ENCODE results near the gene CLECL1.
"Not testable (repeated sequence)": the region's sequence is repeated elsewhere in the genome, so short reads cannot be mapped to it uniquely, and the experiment has no call there.

The CLECL1 gene

DNA sequence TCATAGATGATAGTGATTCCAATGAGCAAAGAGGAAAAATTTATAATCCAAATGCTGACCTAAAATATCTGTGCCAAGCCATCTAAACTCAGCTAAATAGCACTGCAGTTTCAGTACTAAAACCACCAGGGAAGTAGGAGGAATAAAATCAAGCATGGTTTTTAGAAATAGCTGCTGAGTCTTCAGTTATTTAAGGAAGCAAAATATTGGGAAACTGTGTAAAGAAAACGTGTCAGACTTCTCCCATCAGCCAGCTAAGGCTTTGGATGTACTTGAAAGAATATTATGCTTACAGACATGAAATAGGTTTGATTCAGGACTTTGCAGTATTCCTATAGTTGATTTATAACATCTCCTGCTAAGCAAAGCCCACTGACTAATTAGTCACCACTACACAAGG lies 38.7 kb downstream of the CLECL1 start:
- DNase-seq (ENCODE audit: low spot score) = no peak

DNA sequence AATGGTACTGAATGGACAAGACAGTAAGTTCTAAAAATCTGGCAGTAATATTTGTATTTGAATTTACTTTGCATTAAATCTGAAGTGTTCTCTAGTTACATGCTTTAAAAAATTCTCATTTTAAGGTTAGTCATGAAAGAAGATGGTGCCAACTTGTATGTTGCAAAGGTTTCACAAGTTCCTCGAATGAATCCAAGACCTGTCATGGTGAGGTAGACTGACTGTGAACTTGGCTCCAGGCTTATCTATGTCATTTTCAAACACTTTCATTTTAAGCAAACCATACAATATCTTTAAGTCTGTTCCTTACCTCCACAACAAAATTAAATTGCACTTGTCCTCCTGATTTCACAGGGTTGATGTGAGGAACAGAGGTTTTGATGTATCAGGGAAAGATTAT lies 40.0 kb downstream of the CLECL1 start:
- DNase-seq (ENCODE audit: low spot score) = no peak

DNA sequence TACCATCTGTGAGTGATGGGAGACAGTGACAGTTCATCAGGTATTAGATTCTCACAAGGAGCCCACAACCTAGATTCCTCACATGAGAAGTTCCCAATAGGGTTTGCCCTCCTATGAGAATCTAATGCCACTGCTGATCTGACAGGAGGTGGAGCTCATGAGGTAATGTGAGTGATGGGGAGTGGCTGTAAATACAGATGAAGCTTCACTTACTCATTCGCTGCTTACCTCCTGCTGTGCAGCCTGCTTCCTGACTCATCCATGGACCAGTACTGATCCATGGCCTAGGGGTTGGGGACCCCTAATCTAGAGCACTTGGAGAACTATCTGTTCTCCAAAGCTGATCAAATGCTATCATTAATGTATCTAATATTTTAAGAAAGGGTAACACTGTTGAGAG lies 45.7 kb downstream of the CLECL1 start:
- no peak for DNase-seq (ENCODE audit: low spot score)

DNA sequence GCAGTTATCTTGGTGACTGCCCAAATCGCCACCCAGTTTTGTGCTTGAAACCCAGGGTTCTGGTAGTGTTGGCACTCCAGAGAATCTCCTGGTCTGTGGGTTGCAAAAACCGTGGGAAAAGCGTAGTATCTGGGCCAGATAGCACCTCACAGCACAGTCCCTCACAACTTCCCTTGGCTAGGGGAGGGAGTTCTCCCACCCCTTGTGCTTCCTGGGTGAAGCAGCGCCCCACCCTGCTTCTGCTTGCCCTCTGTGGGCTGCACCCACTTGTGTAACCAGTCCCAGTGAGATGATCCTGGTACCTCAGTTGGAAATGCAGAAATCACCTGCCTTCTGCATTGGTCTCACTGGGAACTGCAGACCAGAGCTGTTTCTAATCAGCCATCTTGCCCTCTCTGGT lies 47.0 kb downstream of the CLECL1 start:
- no peak for DNase-seq (ENCODE audit: low spot score)

DNA sequence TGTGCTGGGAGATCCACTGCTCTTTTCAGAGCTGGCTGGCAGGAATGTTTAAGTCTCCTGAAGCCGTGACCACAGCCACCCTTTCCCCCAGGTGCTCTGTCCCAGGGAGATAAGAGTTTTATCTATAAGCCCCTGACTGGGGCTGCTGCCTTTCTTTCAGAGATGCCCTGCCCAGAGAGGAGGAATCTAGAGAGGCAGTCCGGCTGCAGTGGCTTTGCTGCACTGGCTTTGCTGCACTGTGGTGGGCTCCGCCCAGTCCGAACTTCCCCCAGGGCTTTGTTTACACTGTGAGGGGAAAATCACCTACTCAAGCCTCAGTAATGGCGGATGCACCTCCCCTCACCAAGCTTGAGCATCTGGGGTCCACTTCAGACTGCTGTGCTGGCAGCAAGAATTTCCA lies 47.5 kb downstream of the CLECL1 start:
- DNase-seq (ENCODE audit: low spot score) = not testable (repeated sequence)

DNA sequence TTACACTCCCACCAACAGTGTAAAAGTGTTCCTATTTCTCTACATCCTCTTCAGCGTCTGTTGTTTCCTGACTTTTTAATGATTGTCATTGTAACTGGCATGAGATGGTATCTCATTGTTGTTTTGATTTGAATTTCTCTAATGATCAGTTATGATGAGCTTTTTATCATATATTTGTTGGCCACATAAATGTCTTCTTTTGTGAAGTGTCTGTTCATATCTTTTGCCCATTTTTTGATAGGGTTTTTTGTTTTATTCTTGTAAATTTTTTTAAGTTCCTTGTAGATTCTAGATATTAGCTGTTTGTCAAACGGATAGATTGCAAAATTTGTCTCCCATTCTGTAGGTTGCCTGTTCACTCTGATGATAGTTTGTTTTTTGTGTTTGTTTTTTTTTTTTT lies 49.9 kb downstream of the CLECL1 start:
- DNase-seq (ENCODE audit: low spot score) = not testable (repeated sequence)

DNA sequence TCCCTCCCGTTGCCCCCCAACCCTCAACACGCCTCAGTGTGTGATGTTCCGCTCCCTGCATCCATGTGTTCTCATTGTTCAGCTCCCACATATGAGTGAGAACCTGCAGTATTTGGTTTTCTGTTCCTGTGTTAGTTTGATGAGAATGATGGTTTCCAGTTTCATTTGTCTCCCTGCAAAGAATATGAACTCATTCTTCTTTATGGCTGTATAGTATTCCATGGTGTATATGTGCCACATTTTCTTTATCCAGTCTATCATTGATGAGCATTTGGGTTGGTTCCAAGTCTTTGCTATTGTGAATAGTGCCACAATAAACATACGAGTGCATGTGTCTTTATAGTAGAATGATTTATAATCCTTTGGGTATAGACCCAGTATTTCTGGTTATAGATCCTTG lies 50.4 kb downstream of the CLECL1 start:
- DNase-seq (ENCODE audit: low spot score) = not testable (repeated sequence)

DNA sequence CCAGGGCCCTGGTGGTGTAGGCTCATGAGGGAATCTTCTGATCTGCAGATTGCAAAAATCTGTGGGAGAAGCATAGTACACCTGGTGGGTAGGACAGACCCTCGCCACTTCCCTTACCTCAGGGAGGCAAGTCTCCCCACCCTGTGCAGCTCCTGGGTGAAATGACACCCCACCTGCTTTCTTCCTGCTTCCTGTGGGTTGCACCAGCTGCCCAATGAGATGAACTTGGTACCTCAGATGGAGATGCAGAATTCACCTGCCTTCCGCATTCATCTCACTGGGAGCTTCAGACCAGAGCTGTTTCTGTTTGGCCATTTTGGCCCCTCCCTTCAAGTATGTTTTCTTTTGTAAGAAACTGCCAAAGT lies 58.7 kb downstream of the CLECL1 start:
- no peak for DNase-seq (ENCODE audit: low spot score)

DNA sequence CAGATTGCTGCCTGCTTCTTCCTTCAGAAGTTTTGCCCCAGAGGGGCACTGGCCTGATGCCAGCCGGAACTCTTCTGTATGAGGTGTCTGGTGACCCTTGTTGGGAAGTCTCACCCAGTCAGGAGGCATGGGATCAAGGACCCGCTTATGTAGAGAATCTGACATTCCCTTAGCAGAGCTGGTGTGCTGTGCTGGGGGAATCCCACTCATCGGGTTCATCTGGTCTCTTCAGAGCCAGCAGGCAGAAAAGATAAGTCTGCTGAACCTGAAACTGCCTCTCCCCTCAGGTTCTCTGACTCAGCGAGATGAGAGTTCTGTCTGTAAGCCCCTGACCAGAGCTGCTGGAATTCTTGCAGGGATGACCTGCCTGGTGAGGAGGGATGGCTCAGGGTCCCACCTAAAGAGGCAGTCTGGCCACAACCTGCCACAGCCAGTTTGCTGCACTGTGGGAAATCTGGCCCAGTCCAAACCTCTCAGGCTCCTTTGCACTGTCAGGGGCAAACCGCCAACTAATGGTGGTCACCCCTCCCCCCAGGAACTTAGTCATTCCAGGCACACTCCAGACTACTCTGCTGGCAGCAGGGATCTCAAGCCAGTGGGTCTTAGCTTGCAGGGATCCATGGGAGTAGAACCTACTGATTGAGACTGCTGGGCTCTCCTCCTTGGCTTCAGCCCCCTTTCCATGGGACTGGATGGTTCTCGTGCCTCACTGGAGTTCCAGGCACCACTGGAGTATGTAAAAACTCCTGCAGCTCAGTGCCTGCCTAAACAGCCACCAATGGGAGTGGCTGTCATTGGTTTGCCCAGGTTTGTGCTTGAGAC lies 59.3 kb downstream of the CLECL1 start:
- no peak for DNase-seq (ENCODE audit: low spot score)
